Fibroblast of villous mesenchyme (primary cell): Measurements from ENCODE around the gene EVA1A. TPM values are rescaled to one million over a fixed set of nuclear protein-coding genes. Genes with fewer than 3 reads are reported as not detected.

ENCODE experiments used
- DNase-seq: peaks from one replicate; pipeline ENCODE4 v3.0.0-alpha.2; 2010; ENCODE audit warnings: low read depth
- H3K4me3 ChIP-seq: 2 replicates; pipeline ENCODE4 v1.5.1; 2011; ENCODE audit warnings: low read depth, mild to moderate bottlenecking, low read length
- CTCF ChIP-seq: IDR thresholded peaks from 2 replicates; pipeline ENCODE4 v1.5.1; 2012; ENCODE audit warnings: low read depth, mild to moderate bottlenecking, low read length; ENCODE audit not compliant: insufficient read depth
- total RNA-seq: library from RNA; depleted of rRNA; stranded (reverse); fragments of >200 nt; gene quantifications from 2 replicates; pipeline ENCODE4 v1.2.3, GENCODE V29; 2012

The EVA1A gene
- total RNA-seq, 1 donor = 44.9 TPM

- no peak overlapping the region for H3K4me3 ChIP-seq
- TF ChIP-seq CTCF = no peak
- no peak for DNase-seq
These were observed 21.9 kb downstream of the EVA1A start for GRCh38 chr2:75538521-75539490.

GRCh38 chr2:75537658-75538057 is 23.1 kb downstream of the EVA1A start:
- H3K4me3 ChIP-seq = no peak overlapping the region
- DNase-seq = no peak
- no peak for TF ChIP-seq CTCF

- no peak for DNase-seq
- TF ChIP-seq CTCF = no peak
- H3K4me3 ChIP-seq = no peak overlapping the region
These were observed 27.6 kb downstream of the EVA1A start for GRCh38 chr2:75533135-75533534.

- no peak for DNase-seq
- TF ChIP-seq CTCF = no peak
- no peak overlapping the region for H3K4me3 ChIP-seq
These were observed 28.3 kb downstream of the EVA1A start for GRCh38 chr2:75532488-75532887.

GRCh38 chr2:75528221-75528977 is 32.3 kb downstream of the EVA1A start:
- DNase-seq = no peak
- no peak for TF ChIP-seq CTCF
- H3K4me3 ChIP-seq = no peak overlapping the region

GRCh38 chr2:75527676-75528075 is 33.1 kb downstream of the EVA1A start:
- no peak overlapping the region for H3K4me3 ChIP-seq
- DNase-seq = no peak
- TF ChIP-seq CTCF = no peak
